VCaP (cell line): Measurements from ENCODE around the gene DRAM2.

Source experiments
- H3K27ac ChIP-seq: fragments of 450-650 bp; 2 replicates; pipeline ENCODE4 v1.5.1; 2017
- CTCF ChIP-seq: fragments of 450-650 bp; conservative IDR thresholded peaks from 2 replicates; pipeline ENCODE4 v1.5.1; 2017; ENCODE audit warnings: mild to moderate bottlenecking, moderate library complexity

DRAM2 gene

GRCh38 chr1:111174070-111174469 lies 34.2 kb upstream of the DRAM2 start:
- no peak overlapping the region for H3K27ac ChIP-seq
- no peak for TF ChIP-seq CTCF

DNA sequence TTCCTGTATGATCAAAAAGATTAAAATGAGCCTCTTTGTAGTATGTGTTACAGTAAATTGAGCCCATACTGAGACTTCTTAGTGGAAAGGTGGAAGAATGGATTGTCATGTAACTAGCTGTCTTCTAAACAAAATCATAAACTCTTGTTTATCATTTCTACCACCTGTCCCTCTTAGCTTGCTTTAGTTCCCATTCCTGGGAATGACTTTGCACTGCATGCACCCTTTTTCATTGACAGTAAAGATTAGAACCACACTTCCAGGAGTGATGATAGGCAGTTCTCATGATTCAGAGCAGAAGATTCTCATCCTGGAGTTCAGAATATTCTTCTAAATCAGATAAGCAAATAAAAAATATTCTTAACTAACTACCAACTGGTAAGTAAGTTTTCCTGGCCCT lies 32.6 kb upstream of the DRAM2 start:
- no peak overlapping the region for H3K27ac ChIP-seq
- no peak for TF ChIP-seq CTCF

- no peak overlapping the region for H3K27ac ChIP-seq
- no peak for TF ChIP-seq CTCF
Measured at GRCh38 chr1:111164151-111164550, 24.3 kb upstream of the DRAM2 start.

GRCh38 chr1:111163363-111163762 lies 23.5 kb upstream of the DRAM2 start:
- no peak overlapping the region for H3K27ac ChIP-seq
- TF ChIP-seq CTCF = no peak

DNA sequence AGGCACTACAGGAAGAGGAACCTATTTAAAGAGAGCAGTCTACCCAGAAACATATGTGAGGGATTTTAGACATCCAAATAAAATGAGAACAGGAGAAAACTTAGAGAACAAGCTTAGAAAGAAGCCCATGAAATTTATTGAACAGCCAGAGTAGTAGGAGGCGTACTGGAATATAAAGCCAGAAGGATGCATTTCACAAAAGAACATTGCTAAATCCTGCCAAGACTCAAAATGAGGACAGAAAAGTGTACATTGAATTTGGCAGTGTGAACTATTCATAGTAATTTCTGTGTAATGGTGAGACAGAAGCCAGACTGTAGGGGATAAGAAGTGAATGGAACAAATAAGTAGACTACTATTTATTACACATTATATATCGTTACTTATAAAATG lies 22.6 kb upstream of the DRAM2 start:
- no peak overlapping the region for H3K27ac ChIP-seq
- TF ChIP-seq CTCF = no peak

DNA sequence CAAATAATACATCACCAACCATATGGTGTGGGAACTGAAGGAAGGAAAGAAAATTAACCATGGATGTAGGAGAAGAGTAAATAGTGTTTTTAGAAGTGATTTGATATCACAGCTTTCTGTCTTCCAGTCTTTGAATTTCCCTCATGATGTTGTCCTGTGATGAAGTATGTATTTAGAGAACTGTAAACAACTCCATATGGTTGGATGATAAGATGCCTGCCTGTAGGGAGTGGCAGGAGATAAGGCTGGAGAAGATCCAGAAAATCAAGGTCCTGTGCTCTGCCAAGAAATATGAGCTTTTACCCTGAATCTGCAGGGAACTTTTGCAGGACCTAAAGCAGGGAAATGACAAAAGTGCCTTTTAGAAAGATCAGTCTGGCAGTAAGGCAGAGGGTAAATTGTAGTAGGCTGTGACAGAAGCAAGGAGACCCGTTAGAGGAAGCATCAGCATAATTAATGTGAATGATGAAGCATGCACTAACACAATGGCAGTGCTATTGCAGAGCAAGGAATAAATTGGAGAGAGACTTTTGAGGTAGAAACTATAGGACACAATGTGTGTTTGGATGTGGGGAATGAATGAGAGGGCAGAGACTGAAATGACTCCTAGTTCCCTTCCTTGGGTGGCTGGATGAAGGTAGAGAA lies 22.1 kb upstream of the DRAM2 start:
- no peak overlapping the region for H3K27ac ChIP-seq
- no peak for TF ChIP-seq CTCF

GRCh38 chr1:111157431-111157830 lies 17.5 kb upstream of the DRAM2 start:
- H3K27ac ChIP-seq = no peak overlapping the region
- no peak for TF ChIP-seq CTCF
